ENCODE measurements around the gene IKZF4. TPM values are rescaled to one million over a fixed set of nuclear protein-coding genes. Genes with fewer than 3 reads are reported as not detected.
"Not testable (repeated sequence)": the region's sequence is repeated elsewhere in the genome, so short reads cannot be mapped to it uniquely, and the experiment has no call there.

Gene IKZF4
- polyA plus RNA-seq, 4 donors = 1.1 to 16.1 (median 1.6) TPM

- Histone ChIP-seq H3K9me3 (ENCODE audit: control insufficient read depth in 2 of 2, insufficient read depth in 1 of 2, low read depth in 1 of 2, low read length in 1 of 2) (no peaks in the 10 kb centered on the region), H3K4me1 (ENCODE audit: control insufficient read depth in 3 of 3, insufficient read depth in 2 of 3, low read depth in 1 of 3, low read length in 2 of 3) (peaks cover 0 to 8% (median 0%) of the 10 kb centered on the region in 3 donors), H3K27ac (ENCODE audit: low read depth in 1 of 3, low read length in 2 of 3) (no peak overlapping the region), H3K36me3 (ENCODE audit: control insufficient read depth in 3 of 3, insufficient read depth in 2 of 3, low read depth in 1 of 3, low read length in 3 of 3) (peaks cover 0 to 30% (median 7%) of the 10 kb centered on the region in 3 donors), H3K27me3 (ENCODE audit: control insufficient read depth in 3 of 3, insufficient read depth in 3 of 3, low read length in 3 of 3) (no peaks in the 10 kb centered on the region), H3K4me3 (ENCODE audit: low read depth in 1 of 3, low read length in 3 of 3) (no peak overlapping the region)
- DNase-seq = no peak
- no peak for FAIRE-seq
- WGBS, 3 donors = 43 to 61% (median 45%) methylated on average over 2 of the region's 2 CpGs
These were observed 17.3 kb downstream of the IKZF4 start for GRCh38 chr12:56038022-56038655.

- peaks cover 0 to 16% (median 0%) of the 10 kb centered on the region in 3 donors for H3K4me1 ChIP-seq (ENCODE audit: control insufficient read depth in 3 of 3, insufficient read depth in 2 of 3, low read depth in 1 of 3, low read length in 2 of 3)
- FAIRE-seq (no peak), DNase-seq (no peak)
- H3K27ac ChIP-seq (ENCODE audit: low read depth in 1 of 3, low read length in 2 of 3) = no peak overlapping the region
- H3K27me3 ChIP-seq (ENCODE audit: control insufficient read depth in 3 of 3, insufficient read depth in 3 of 3, low read length in 3 of 3) = no peaks in the 10 kb centered on the region
- H3K4me3 ChIP-seq (ENCODE audit: low read depth in 1 of 3, low read length in 3 of 3) = no peak overlapping the region
- peaks cover 4 to 30% (median 5%) of the 10 kb centered on the region in 3 donors for H3K36me3 ChIP-seq (ENCODE audit: control insufficient read depth in 3 of 3, insufficient read depth in 2 of 3, low read depth in 1 of 3, low read length in 3 of 3)
- H3K9me3 ChIP-seq (ENCODE audit: control insufficient read depth in 2 of 2, insufficient read depth in 1 of 2, low read depth in 1 of 2, low read length in 1 of 2) = no peaks in the 10 kb centered on the region
- 95 to 100% (median 100%) methylated on average over 1 of the region's 1 CpG for WGBS, 3 donors
These were observed 19.3 kb downstream of the IKZF4 start for GRCh38 chr12:56040151-56040550.

- 60 to 66% (median 62%) methylated on average over 14 of the region's 14 CpGs for WGBS, 3 donors
- H3K9me3 ChIP-seq (ENCODE audit: control insufficient read depth in 2 of 2, insufficient read depth in 1 of 2, low read depth in 1 of 2, low read length in 1 of 2) = no peaks in the 10 kb centered on the region
- no peak for DNase-seq
- H3K4me1 ChIP-seq (ENCODE audit: control insufficient read depth in 3 of 3, insufficient read depth in 2 of 3, low read depth in 1 of 3, low read length in 2 of 3) = peaks cover 0 to 20% (median 0%) of the 10 kb centered on the region in 3 donors
- H3K27me3 ChIP-seq (ENCODE audit: control insufficient read depth in 3 of 3, insufficient read depth in 3 of 3, low read length in 3 of 3) = no peaks in the 10 kb centered on the region
- peak overlapping the region; percentile 27 to 98 (median 81) for H3K27ac ChIP-seq (ENCODE audit: low read depth in 1 of 3, low read length in 2 of 3)
- peaks cover 4 to 31% (median 5%) of the 10 kb centered on the region in 3 donors for H3K36me3 ChIP-seq (ENCODE audit: control insufficient read depth in 3 of 3, insufficient read depth in 2 of 3, low read depth in 1 of 3, low read length in 3 of 3)
- no peak for FAIRE-seq
- peak overlapping the region in 2 of 3 donors; percentile 70 to 81 for H3K4me3 ChIP-seq (ENCODE audit: low read depth in 1 of 3, low read length in 3 of 3)
These were observed 20.2 kb downstream of the IKZF4 start for GRCh38 chr12:56040963-56041551.

GRCh38 chr12:56041552-56042429 is 20.9 kb downstream of the IKZF4 start, which contains the start of gene RPS26:
Gene RPS26, plus strand, starts transcription at chr12:56041918. Its CDS starts 249 bp downstream, at chr12:56042167.
- Histone ChIP-seq H3K36me3 (ENCODE audit: control insufficient read depth in 3 of 3, insufficient read depth in 2 of 3, low read depth in 1 of 3, low read length in 3 of 3) (peaks cover 0 to 27% (median 5%) of the 10 kb centered on the region in 3 donors), H3K9me3 (ENCODE audit: control insufficient read depth in 2 of 2, insufficient read depth in 1 of 2, low read depth in 1 of 2, low read length in 1 of 2) (no peaks in the 10 kb centered on the region), H3K27me3 (ENCODE audit: control insufficient read depth in 3 of 3, insufficient read depth in 3 of 3, low read length in 3 of 3) (no peaks in the 10 kb centered on the region), H3K4me1 (ENCODE audit: control insufficient read depth in 3 of 3, insufficient read depth in 2 of 3, low read depth in 1 of 3, low read length in 2 of 3) (peaks cover 0 to 20% (median 0%) of the 10 kb centered on the region in 3 donors), H3K4me3 (ENCODE audit: low read depth in 1 of 3, low read length in 3 of 3) (peak within 1 kb of the TSS; percentile 70 to 81 (median 81)), H3K27ac (ENCODE audit: low read depth in 1 of 3, low read length in 2 of 3) (peak within 1 kb of the TSS; percentile 75 to 98 (median 95))
- DNase-seq = peak; percentile 98 to 99
- 0% methylated on average over 49 to 50 of the region's 50 CpGs for WGBS, 3 donors
- no peak for FAIRE-seq

- Histone ChIP-seq H3K4me1 (ENCODE audit: control insufficient read depth in 3 of 3, insufficient read depth in 2 of 3, low read depth in 1 of 3, low read length in 2 of 3) (peaks cover 0 to 20% (median 0%) of the 10 kb centered on the region in 3 donors), H3K27ac (ENCODE audit: low read depth in 1 of 3, low read length in 2 of 3) (peak overlapping the region; percentile 75 to 98 (median 95)), H3K36me3 (ENCODE audit: control insufficient read depth in 3 of 3, insufficient read depth in 2 of 3, low read depth in 1 of 3, low read length in 3 of 3) (peaks cover 0 to 26% (median 5%) of the 10 kb centered on the region in 3 donors), H3K4me3 (ENCODE audit: low read depth in 1 of 3, low read length in 3 of 3) (peak overlapping the region; percentile 70 to 81 (median 81))
- 0 to 2% (median 1%) methylated on average over 17 to 20 of the region's 20 CpGs for WGBS, 3 donors
- DNase-seq; H3K27me3 ChIP-seq (ENCODE audit: control insufficient read depth in 3 of 3, insufficient read depth in 3 of 3, low read length in 3 of 3); H3K9me3 ChIP-seq (ENCODE audit: control insufficient read depth in 2 of 2, insufficient read depth in 1 of 2, low read depth in 1 of 2, low read length in 1 of 2); FAIRE-seq: not testable (repeated sequence)
These were observed 21.6 kb downstream of the IKZF4 start for GRCh38 chr12:56042430-56042813.

- no peak for FAIRE-seq
- peaks cover 0 to 20% (median 0%) of the 10 kb centered on the region in 3 donors for H3K4me1 ChIP-seq (ENCODE audit: control insufficient read depth in 3 of 3, insufficient read depth in 2 of 3, low read depth in 1 of 3, low read length in 2 of 3)
- DNase-seq = peak; percentile 65
- peak overlapping the region; percentile 75 to 98 (median 95) for H3K27ac ChIP-seq (ENCODE audit: low read depth in 1 of 3, low read length in 2 of 3)
- WGBS, 3 donors = 2 to 26% (median 9%) methylated on average over 9 of the region's 9 CpGs
- peaks cover 0 to 24% (median 5%) of the 10 kb centered on the region in 3 donors for H3K36me3 ChIP-seq (ENCODE audit: control insufficient read depth in 3 of 3, insufficient read depth in 2 of 3, low read depth in 1 of 3, low read length in 3 of 3)
- peak overlapping the region; percentile 70 to 81 (median 81) for H3K4me3 ChIP-seq (ENCODE audit: low read depth in 1 of 3, low read length in 3 of 3)
- H3K9me3 ChIP-seq (ENCODE audit: control insufficient read depth in 2 of 2, insufficient read depth in 1 of 2, low read depth in 1 of 2, low read length in 1 of 2) = no peaks in the 10 kb centered on the region
- no peaks in the 10 kb centered on the region for H3K27me3 ChIP-seq (ENCODE audit: control insufficient read depth in 3 of 3, insufficient read depth in 3 of 3, low read length in 3 of 3)
These were observed 22.0 kb downstream of the IKZF4 start for GRCh38 chr12:56042843-56043242.

- no peak for FAIRE-seq
- WGBS, 3 donors = 82 to 85% (median 83%) methylated on average over 9 of the region's 9 CpGs
- Histone ChIP-seq H3K4me3 (ENCODE audit: low read depth in 1 of 3, low read length in 3 of 3) (no peak overlapping the region), H3K9me3 (ENCODE audit: control insufficient read depth in 2 of 2, insufficient read depth in 1 of 2, low read depth in 1 of 2, low read length in 1 of 2) (no peaks in the 10 kb centered on the region), H3K36me3 (ENCODE audit: control insufficient read depth in 3 of 3, insufficient read depth in 2 of 3, low read depth in 1 of 3, low read length in 3 of 3) (peaks cover 0 to 24% (median 5%) of the 10 kb centered on the region in 3 donors), H3K27me3 (ENCODE audit: control insufficient read depth in 3 of 3, insufficient read depth in 3 of 3, low read length in 3 of 3) (no peaks in the 10 kb centered on the region), H3K4me1 (ENCODE audit: control insufficient read depth in 3 of 3, insufficient read depth in 2 of 3, low read depth in 1 of 3, low read length in 2 of 3) (peaks cover 0 to 17% (median 0%) of the 10 kb centered on the region in 3 donors), H3K27ac (ENCODE audit: low read depth in 1 of 3, low read length in 2 of 3) (no peak overlapping the region)
- DNase-seq = no peak
These were observed 25.4 kb downstream of the IKZF4 start for GRCh38 chr12:56046027-56046780.
